HL-60 (cell line): ENCODE results near the gene RNF227.

ENCODE experiments used
- DNase-seq, 2 experiments: peaks; one replicate each; pipeline ENCODE4 v3.0.0-alpha.2; 2010 to 2020; ENCODE audit warnings: low read depth in 1 of 2, low spot score in 1 of 2
- H3K27ac ChIP-seq: fragments of 250-450 bp; sonication (Bioruptor Pico); replicated peaks from 2 replicates; pipeline ENCODE4 v1.5.1; 2020; ENCODE audit warnings: mild to moderate bottlenecking, moderate library complexity
- H3K27me3 ChIP-seq: fragments of 250-450 bp; sonication (Bioruptor Pico); 2 replicates; pipeline ENCODE4 v1.5.1; 2021; ENCODE audit warnings: mild to moderate bottlenecking, moderate library complexity; ENCODE audit not compliant: insufficient read depth, poor library complexity, severe bottlenecking
- H3K4me3 ChIP-seq: replicated peaks from 2 replicates; pipeline ENCODE4 v1.5.1; 2011; ENCODE audit warnings: mild to moderate bottlenecking, control low read depth, low read length; ENCODE audit not compliant: insufficient read depth
- CTCF ChIP-seq: IDR thresholded peaks from one replicate; pipeline ENCODE4 v1.5.1; 2011; ENCODE audit warnings: low read length, control low read depth, inconsistent platforms; ENCODE audit not compliant: insufficient read depth
- GABPA ChIP-seq: IDR thresholded peaks from 2 replicates; pipeline ENCODE4 v1.6.1; 2012; ENCODE audit warnings: low read depth
- POLR2AphosphoS5 ChIP-seq: IDR thresholded peaks from 2 replicates; pipeline ENCODE4 v1.6.1; 2012; ENCODE audit warnings: low read depth
- REST ChIP-seq: IDR thresholded peaks from 2 replicates; pipeline ENCODE4 v1.6.1; 2012; ENCODE audit warnings: low read depth; ENCODE audit not compliant: insufficient replicate concordance
- SPI1 ChIP-seq: IDR thresholded peaks from 2 replicates; pipeline ENCODE4 v1.6.1; 2012; ENCODE audit warnings: low read depth, mild to moderate bottlenecking, borderline replicate concordance

Gene RNF227

GRCh38 chr17:7897773-7898172, 18.3 kb downstream of the RNF227 start:
- TF ChIP-seq POLR2AphosphoS5 (no peak), GABPA (no peak), CTCF (no peak), SPI1 (no peak), REST (no peak)
- Histone ChIP-seq H3K27me3 (no peaks in the 10 kb centered on the region), H3K27ac (no peak overlapping the region), H3K4me3 (no peak overlapping the region)
- DNase-seq, result no peak

- Histone ChIP-seq H3K27me3 (no peaks in the 10 kb centered on the region), H3K27ac (no peak overlapping the region), H3K4me3 (no peak overlapping the region)
- no peak for TF ChIP-seq GABPA
- no peak for TF ChIP-seq CTCF
- TF ChIP-seq SPI1, result no peak
- no peak for TF ChIP-seq POLR2AphosphoS5
- TF ChIP-seq REST, result no peak
- no peak for DNase-seq
Measured at GRCh38 chr17:7897090-7897489, 19.0 kb downstream of the RNF227 start.

- TF ChIP-seq REST (no peak), POLR2AphosphoS5 (no peak), SPI1 (no peak), CTCF (no peak), GABPA (no peak)
- DNase-seq, result no peak
- Histone ChIP-seq H3K27ac (no peak overlapping the region), H3K27me3 (no peaks in the 10 kb centered on the region), H3K4me3 (no peak overlapping the region)
Measured at GRCh38 chr17:7894866-7895265, 21.2 kb downstream of the RNF227 start.
